HG03457 (cell line): Measurements from ENCODE around the gene BLVRB.
"Not testable (repeated sequence)": the region's sequence is repeated elsewhere in the genome, so short reads cannot be mapped to it uniquely, and the experiment has no call there.

Experiments used
- ATAC-seq: cut with Tn5 transposase; IDR thresholded peaks from one replicate; pipeline ENCODE4 v1.9.1; 2021; ENCODE audit warnings: moderate number of reproducible peaks; ENCODE audit not compliant: unreplicated experiment

Gene BLVRB

GRCh38 chr19:40410030-40410389 is 55.5 kb downstream of the BLVRB start:
- ATAC-seq, result no peak

DNA sequence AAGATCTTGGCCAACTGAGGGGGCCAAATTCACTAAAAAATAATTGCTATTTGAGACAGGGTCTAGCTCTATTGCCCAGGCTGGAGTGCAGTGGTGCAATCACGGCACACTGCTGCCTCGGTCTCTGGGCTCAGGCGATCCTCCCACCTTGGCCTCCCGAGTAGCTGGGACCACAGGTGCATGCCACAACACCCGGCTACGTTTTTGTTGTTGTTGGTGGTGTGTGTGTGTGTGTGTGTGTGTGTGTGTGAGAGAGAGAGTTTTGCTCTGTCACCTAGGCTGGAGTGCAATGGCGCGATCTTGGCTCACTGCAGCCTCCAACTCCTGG is 57.0 kb downstream of the BLVRB start:
- not testable (repeated sequence) for ATAC-seq

- no peak for ATAC-seq
These were observed 57.6 kb downstream of the BLVRB start for GRCh38 chr19:40407714-40408597.

DNA sequence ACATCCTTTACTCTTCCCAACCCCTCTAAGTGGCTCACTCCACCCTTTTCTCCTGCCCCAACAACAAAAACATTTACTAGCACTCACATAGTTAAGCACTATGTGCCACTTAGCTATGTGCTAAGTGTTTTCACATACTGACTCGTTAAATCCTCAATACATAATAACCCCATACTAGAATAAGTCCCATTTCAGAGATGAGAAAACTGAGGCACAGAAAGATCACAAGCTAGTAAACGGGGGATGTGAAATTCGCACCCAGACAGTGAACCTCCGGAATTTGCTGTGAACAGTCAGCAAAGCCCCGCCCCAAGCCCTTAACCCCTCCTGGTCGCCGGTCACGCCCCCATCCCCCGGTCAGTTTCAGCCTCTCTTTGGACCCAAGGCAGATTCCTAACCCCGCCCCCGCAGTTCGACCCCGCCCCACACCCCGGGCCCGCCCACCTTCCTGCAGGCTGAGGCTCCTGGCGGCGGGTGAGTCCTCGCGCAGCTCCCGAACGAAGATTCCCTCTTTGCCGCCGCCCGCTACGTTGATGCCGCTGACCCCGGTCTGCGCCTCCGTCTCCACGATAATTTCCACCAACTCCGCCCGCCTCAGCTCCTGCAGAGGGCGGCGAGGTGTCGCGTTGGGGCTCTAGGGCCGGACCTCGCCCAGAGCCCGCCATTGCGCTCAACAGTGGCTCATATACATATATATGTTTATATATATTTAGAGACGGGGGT is 62.1 kb downstream of the BLVRB start:
- ATAC-seq, result peak; percentile 49

- ATAC-seq, result no peak
These were observed 65.0 kb downstream of the BLVRB start for GRCh38 chr19:40400559-40400958.

GRCh38 chr19:40398417-40399131 is 67.0 kb downstream of the BLVRB start:
- ATAC-seq, result no peak
